ENCODE data around the gene MRPS34.
"Not testable (repeated sequence)": the region's sequence is repeated elsewhere in the genome, so short reads cannot be mapped to it uniquely, and the experiment has no call there.

MRPS34 gene

DNA sequence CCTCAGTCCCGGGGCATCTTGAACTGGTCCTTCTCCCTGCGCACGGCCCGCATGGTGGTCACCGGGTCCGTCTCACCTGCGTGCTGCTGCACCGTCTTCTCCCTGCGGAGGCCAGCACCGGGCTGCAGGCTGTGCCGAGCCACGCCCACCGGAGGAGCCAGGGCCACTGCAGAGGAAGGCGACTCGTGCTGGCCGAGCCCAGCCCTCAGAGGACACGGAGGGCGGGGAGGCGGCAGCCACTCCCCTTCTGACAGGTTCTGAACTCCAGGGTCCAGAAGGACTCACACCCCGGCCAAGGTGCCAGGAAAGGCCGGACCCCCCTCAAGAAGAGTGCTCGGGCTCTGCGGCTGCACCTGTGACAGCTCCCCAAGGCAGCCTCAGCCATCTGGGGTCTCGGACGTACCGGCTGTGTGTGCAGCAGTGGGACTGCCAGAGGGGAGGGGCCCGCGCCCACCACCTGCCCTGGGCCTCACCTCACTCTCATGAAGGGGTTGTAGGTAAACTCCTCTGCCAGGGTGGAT, 36.4 kb upstream of the MRPS34 start:
- Histone ChIP-seq H3K27me3 (ENCODE audit: control insufficient read depth, insufficient read depth, low read length) (no peaks in the 10 kb centered on the region), H3K9ac (no peak overlapping the region), H2AFZ (no peak overlapping the region), H3K27ac (no peak overlapping the region), H3K4me3 (ENCODE audit: low read depth, low read length) (no peak overlapping the region), H3K4me1 (no peaks in the 10 kb centered on the region), H3K9me3 (ENCODE audit: control insufficient read depth, low read length) (no peaks in the 10 kb centered on the region), H3K79me2 (peaks cover 16% of the 10 kb centered on the region), H3K4me2 (ENCODE audit: low read length) (no peak overlapping the region), H3K36me3 (ENCODE audit: control insufficient read depth, insufficient read depth, low read length) (no peaks in the 10 kb centered on the region)
- TF ChIP-seq, protein P1, sequence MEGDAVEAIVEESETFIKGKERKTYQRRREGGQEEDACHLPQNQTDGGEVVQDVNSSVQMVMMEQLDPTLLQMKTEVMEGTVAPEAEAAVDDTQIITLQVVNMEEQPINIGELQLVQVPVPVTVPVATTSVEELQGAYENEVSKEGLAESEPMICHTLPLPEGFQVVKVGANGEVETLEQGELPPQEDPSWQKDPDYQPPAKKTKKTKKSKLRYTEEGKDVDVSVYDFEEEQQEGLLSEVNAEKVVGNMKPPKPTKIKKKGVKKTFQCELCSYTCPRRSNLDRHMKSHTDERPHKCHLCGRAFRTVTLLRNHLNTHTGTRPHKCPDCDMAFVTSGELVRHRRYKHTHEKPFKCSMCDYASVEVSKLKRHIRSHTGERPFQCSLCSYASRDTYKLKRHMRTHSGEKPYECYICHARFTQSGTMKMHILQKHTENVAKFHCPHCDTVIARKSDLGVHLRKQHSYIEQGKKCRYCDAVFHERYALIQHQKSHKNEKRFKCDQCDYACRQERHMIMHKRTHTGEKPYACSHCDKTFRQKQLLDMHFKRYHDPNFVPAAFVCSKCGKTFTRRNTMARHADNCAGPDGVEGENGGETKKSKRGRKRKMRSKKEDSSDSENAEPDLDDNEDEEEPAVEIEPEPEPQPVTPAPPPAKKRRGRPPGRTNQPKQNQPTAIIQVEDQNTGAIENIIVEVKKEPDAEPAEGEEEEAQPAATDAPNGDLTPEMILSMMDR (IDR thresholded peaks at IDR 0.05), result no peak

DNA sequence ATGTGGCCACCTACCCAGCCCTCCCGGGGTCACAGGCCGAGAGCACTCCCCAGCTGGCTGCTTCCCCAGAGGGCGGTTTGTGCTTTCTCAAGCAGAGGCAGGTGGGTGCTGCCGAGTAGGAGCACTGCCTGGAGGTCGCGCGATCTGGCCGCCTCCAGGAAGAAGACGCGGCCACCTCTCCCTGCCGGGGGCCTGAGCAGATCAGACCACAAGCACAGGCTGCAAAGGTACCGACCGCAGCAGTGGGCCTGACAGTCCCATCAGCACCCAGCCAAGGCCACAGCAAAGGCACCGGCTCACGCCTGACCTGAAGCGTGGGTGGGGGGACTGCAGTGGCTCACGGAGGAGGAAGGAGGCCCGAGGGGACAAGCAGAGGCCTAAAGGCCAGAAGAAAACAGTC, 35.8 kb upstream of the MRPS34 start:
- Histone ChIP-seq H3K4me2 (ENCODE audit: low read length) (no peak overlapping the region), H2AFZ (no peak overlapping the region), H3K79me2 (peaks cover 16% of the 10 kb centered on the region), H3K9me3 (ENCODE audit: control insufficient read depth, low read length) (no peaks in the 10 kb centered on the region), H3K4me3 (ENCODE audit: low read depth, low read length) (no peak overlapping the region), H3K27ac (no peak overlapping the region), H3K36me3 (ENCODE audit: control insufficient read depth, insufficient read depth, low read length) (no peaks in the 10 kb centered on the region), H3K4me1 (no peaks in the 10 kb centered on the region), H3K9ac (no peak overlapping the region), H3K27me3 (ENCODE audit: control insufficient read depth, insufficient read depth, low read length) (no peaks in the 10 kb centered on the region)
- TF ChIP-seq, protein P1 (IDR thresholded peaks at IDR 0.05), result no peak

DNA sequence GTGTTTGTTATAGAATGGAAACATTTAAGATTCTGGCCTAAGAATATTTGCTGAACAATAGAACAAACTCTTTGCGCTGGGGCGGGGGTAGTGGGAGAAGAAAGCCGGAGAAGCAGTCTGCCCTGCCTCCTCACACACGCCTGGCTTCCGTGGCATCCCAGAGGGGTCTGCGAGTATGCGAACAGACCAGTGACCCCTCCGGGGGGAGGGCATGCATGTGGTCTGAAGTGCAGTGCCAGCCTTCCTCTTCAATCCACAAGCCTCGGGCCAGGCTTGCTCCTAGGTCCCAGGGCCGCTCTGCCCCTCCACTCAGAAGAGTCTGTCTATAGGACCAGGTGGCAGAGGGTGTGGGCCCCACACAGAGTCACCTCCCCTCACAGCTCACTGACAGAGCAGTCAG, 34.7 kb upstream of the MRPS34 start:
- TF ChIP-seq, protein P1 (IDR thresholded peaks at IDR 0.05), result no peak
- Histone ChIP-seq H3K79me2 (peaks cover 16% of the 10 kb centered on the region), H3K9me3 (ENCODE audit: control insufficient read depth, low read length) (no peaks in the 10 kb centered on the region), H3K9ac (no peak overlapping the region), H2AFZ (no peak overlapping the region), H3K27me3 (ENCODE audit: control insufficient read depth, insufficient read depth, low read length) (no peaks in the 10 kb centered on the region), H3K27ac (no peak overlapping the region), H3K36me3 (ENCODE audit: control insufficient read depth, insufficient read depth, low read length) (no peaks in the 10 kb centered on the region), H3K4me1 (no peaks in the 10 kb centered on the region), H3K4me3 (ENCODE audit: low read depth, low read length) (no peak overlapping the region), H3K4me2 (ENCODE audit: low read length) (no peak overlapping the region)

DNA sequence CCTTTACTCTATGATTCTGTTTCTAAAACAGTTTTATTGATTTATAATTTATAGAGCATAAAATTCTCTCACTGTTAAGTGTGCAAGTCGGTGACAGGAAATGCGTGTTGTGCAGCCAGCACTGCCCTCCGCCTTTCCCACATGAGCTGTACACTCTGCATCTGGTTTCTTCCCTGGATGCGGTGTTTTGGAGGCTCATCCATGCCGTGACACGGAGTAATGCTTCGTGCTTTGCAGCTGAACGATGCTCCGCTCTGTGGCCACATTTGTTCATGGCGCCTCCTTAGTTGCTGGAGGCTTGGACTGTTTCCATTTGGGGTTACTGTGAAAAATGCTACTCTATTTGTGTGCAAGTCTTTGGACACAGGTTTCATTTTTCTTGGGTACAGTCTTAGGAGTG, 27.8 kb upstream of the MRPS34 start:
- Histone ChIP-seq H3K4me2 (ENCODE audit: low read length) (no peak overlapping the region), H3K27me3 (ENCODE audit: control insufficient read depth, insufficient read depth, low read length) (no peaks in the 10 kb centered on the region), H3K4me1 (no peaks in the 10 kb centered on the region), H3K27ac (no peak overlapping the region), H3K79me2 (no peaks in the 10 kb centered on the region), H3K36me3 (ENCODE audit: control insufficient read depth, insufficient read depth, low read length) (no peaks in the 10 kb centered on the region), H3K9me3 (ENCODE audit: control insufficient read depth, low read length) (no peaks in the 10 kb centered on the region), H2AFZ (no peak overlapping the region), H3K9ac (no peak overlapping the region), H3K4me3 (ENCODE audit: low read depth, low read length) (no peak overlapping the region)
- TF ChIP-seq, protein P1 (IDR thresholded peaks at IDR 0.05), result no peak

DNA sequence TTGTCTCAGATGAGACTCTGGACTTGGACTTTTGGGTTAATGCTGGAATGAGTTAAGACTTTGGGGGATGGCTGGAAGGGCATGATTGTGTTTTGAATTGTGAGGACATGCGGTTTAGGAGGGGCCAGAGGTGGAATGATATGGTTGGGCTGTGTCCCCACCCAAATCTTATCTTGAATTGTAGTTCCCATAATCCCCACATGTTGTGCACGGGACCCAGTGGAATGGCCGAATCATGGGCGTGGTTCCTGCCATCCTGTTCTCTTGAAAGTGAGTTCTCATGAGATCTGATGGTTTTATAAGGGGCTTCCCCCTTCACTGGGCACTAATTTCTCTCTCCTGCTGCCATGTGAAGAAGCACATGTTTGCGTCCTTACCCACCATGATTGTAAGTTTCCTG, 26.3 kb upstream of the MRPS34 start:
- H3K4me2 ChIP-seq (ENCODE audit: low read length); H3K4me3 ChIP-seq (ENCODE audit: low read depth, low read length); H2AFZ ChIP-seq; H3K27ac ChIP-seq; H3K9ac ChIP-seq; H3K27me3 ChIP-seq (ENCODE audit: control insufficient read depth, insufficient read depth, low read length); H3K79me2 ChIP-seq; H3K4me1 ChIP-seq; H3K36me3 ChIP-seq (ENCODE audit: control insufficient read depth, insufficient read depth, low read length); H3K9me3 ChIP-seq (ENCODE audit: control insufficient read depth, low read length): not testable (repeated sequence)
